Measurements from ENCODE around the gene ENO4. TPM values are rescaled to one million over a fixed set of nuclear protein-coding genes. Genes with fewer than 3 reads are reported as not detected.
A peak's percentile ranks its signal among the peaks of the same experiment; 100 is the strongest.

The ENO4 gene
- under 0.01 TPM in 1 of 2 replicates, not detected in the other for total RNA-seq

- peak; percentile 51 to 73 for DNase-seq (ENCODE audit: low read depth in 2 of 2)
Measured at GRCh38 chr10:116849248-116850057, at the start of gene ENO4. TSS of gene ENO4 (plus strand) at chr10:116849499. CDS start at chr10:116849567, 68 bp downstream.

- no peak for DNase-seq (ENCODE audit: low read depth in 2 of 2)
Measured at GRCh38 chr10:116800286-116800929, 48.9 kb upstream of the ENO4 start.

GRCh38 chr10:116801658-116802057 lies 47.6 kb upstream of the ENO4 start:
- DNase-seq (ENCODE audit: low read depth in 2 of 2) = no peak

GRCh38 chr10:116802474-116802873 lies 46.8 kb upstream of the ENO4 start:
- DNase-seq (ENCODE audit: low read depth in 2 of 2) = no peak

GRCh38 chr10:116802876-116803275 lies 46.4 kb upstream of the ENO4 start:
- DNase-seq (ENCODE audit: low read depth in 2 of 2) = no peak

- DNase-seq (ENCODE audit: low read depth in 2 of 2) = no peak
Measured at GRCh38 chr10:116803451-116804249, 45.6 kb upstream of the ENO4 start.

GRCh38 chr10:116808706-116809105 lies 40.6 kb upstream of the ENO4 start:
- DNase-seq (ENCODE audit: low read depth in 2 of 2) = no peak

GRCh38 chr10:116809483-116810119 lies 39.7 kb upstream of the ENO4 start:
- no peak for DNase-seq (ENCODE audit: low read depth in 2 of 2)

- no peak for DNase-seq (ENCODE audit: low read depth in 2 of 2)
Measured at GRCh38 chr10:116810120-116810500, 39.2 kb upstream of the ENO4 start.

GRCh38 chr10:116810895-116811294 lies 38.4 kb upstream of the ENO4 start:
- no peak for DNase-seq (ENCODE audit: low read depth in 2 of 2)

- DNase-seq (ENCODE audit: low read depth in 2 of 2) = no peak
Measured at GRCh38 chr10:116811691-116812090, 37.6 kb upstream of the ENO4 start.

- no peak for DNase-seq (ENCODE audit: low read depth in 2 of 2)
Measured at GRCh38 chr10:116815641-116816415, 33.5 kb upstream of the ENO4 start.

- no peak for DNase-seq (ENCODE audit: low read depth in 2 of 2)
Measured at GRCh38 chr10:116817178-116817577, 32.1 kb upstream of the ENO4 start.

- DNase-seq (ENCODE audit: low read depth in 2 of 2) = no peak
Measured at GRCh38 chr10:116817780-116818343, 31.4 kb upstream of the ENO4 start.

- no peak for DNase-seq (ENCODE audit: low read depth in 2 of 2)
Measured at GRCh38 chr10:116819999-116820677, 29.2 kb upstream of the ENO4 start.

GRCh38 chr10:116825901-116826300 lies 23.4 kb upstream of the ENO4 start:
- DNase-seq (ENCODE audit: low read depth in 2 of 2) = no peak

- no peak for DNase-seq (ENCODE audit: low read depth in 2 of 2)
Measured at GRCh38 chr10:116826803-116827202, 22.5 kb upstream of the ENO4 start.

GRCh38 chr10:116827214-116827671 lies 22.1 kb upstream of the ENO4 start:
- no peak for DNase-seq (ENCODE audit: low read depth in 2 of 2)

- no peak for DNase-seq (ENCODE audit: low read depth in 2 of 2)
Measured at GRCh38 chr10:116828116-116828515, 21.2 kb upstream of the ENO4 start.

- DNase-seq (ENCODE audit: low read depth in 2 of 2) = no peak
Measured at GRCh38 chr10:116829711-116830110, 19.6 kb upstream of the ENO4 start.

All from dermis microvascular lymphatic vessel endothelial cell (primary cell).